NCI-H187 treated with DMSO at 0.1 percent for 48 hours (cell line): ENCODE data around the gene PRPS1L1.

Experiments
- DNase-seq: peaks from one replicate; lab custom pipeline; 2025; lab: John Stamatoyannopoulos, UW

The PRPS1L1 gene

DNA sequence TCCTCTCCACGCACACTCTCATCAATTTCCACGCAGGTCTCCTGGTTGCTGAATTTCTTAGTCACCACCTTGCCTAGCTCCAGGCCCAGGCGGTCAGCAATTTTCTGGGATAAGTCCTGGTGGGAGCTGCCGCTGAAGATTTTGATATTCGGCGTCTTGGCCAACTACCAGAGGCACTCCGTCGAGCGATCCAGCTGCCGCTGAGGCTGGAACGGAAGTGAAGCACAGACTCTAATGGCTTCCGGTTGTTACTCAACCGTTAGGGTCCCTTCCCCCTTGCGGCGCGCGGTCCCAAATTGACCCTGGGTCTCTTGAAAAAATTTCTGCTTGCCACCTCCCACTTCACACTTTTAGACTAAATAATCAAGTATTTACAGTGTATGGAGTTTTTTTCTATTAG lies at the start of gene PRPS1L1:
TSS of gene PRPS1L1 (minus strand) at position 219 of the 400 bp plus-strand sequence.
- DNase-seq, result no peak

GRCh38 chr7:18076461-18076860 lies 48.8 kb upstream of the PRPS1L1 start:
- DNase-seq, result no peak

DNA sequence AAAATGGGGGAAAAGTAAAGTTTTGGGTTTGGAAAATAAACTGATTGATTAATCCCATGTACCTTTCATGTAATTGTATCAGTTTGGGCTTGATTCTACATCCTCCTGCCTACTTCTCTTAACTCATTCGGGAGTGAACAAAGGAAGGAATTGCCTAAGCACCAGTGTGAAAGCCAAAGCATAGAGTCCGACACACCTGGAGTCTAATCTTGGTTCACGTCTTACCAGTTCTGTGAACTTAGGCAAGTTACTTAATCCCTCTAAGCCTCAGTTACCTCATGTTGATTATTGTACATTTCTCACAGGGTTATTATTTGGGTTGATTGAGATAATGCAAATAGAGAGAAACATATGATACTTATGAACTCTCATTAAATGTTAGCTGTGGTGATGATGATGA lies 41.1 kb upstream of the PRPS1L1 start:
- DNase-seq, result no peak

- DNase-seq, result no peak
These were observed 36.7 kb upstream of the PRPS1L1 start for GRCh38 chr7:18064242-18064838.

DNA sequence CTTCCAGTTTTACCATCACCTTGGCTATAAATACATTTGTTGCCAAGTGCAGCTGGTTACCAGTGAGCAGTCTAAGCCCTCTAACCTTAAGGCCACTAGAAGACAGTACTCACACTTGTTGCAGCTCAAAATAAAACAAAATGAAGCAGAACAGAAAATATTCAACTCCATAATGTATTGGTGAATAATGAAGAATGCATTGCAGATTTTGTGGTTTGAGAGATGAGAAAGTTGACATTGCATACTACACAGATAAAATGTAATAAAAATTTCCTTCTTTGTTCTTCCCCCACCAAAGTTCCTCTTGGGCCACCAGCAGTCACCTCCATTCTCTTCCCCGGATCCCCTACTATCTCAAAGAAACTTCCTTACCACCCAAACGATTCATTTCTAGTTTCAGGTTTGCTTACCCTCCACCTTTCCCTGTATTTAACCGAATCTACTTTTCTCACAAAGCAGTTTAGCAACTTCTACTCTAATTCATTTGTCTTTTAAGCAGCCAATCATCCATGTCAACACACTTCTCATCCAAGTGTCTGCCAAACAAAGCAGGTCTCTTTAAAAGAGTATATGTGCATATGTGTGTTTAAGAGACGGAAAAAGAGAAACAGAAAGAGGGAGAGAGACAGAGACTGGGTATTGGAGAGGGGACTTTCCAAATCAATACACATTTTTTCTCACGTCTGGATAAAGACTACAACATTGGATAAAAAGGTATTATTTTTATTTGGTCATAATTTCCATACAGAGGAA lies 35.7 kb upstream of the PRPS1L1 start:
- DNase-seq, result no peak

- DNase-seq, result no peak
These were observed 31.5 kb upstream of the PRPS1L1 start for GRCh38 chr7:18059171-18059570.

DNA sequence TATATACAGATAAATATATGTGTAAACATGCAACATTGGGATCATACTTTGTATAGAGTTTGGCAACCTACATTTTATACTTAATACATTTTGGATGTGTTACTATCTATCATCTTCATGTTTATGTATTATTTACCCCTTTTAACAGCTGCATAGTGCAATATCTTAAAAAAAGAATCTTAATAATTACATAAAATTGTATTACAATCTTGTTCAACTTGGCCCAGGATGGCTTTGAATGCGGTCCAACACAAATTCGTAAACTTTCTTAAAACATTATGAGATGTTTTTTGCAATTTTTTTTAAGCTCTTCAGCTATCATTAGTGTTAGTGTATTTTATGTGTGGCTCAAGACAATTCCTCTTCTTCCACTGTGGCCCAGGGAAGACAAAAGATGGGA lies 26.3 kb upstream of the PRPS1L1 start:
- DNase-seq, result no peak

- DNase-seq, result no peak
These were observed 25.7 kb upstream of the PRPS1L1 start for GRCh38 chr7:18053177-18053928.

DNA sequence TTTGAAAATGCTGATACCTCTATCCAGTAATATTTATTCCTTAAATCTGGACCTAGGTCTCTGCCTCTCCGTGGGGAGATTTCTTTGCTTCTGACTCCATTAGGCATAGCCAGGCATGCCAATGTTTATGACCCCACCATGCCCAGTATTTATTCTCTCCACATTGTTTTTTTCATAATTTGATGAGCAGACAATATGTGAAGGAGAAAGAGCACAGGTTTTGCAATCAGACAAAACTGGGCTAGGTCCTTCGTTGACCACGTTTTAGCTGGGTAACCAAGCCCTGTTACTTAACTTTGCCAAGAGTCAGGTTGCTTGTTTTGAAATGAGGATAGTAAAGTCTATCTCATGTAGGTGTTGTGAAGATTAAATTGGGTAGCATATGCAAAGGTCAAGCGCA lies 21.6 kb upstream of the PRPS1L1 start:
- DNase-seq, result no peak

GRCh38 chr7:18046601-18047000 lies 19.0 kb upstream of the PRPS1L1 start:
- no peak for DNase-seq

- DNase-seq, result no peak
These were observed 17.5 kb upstream of the PRPS1L1 start for GRCh38 chr7:18045171-18045570.

DNA sequence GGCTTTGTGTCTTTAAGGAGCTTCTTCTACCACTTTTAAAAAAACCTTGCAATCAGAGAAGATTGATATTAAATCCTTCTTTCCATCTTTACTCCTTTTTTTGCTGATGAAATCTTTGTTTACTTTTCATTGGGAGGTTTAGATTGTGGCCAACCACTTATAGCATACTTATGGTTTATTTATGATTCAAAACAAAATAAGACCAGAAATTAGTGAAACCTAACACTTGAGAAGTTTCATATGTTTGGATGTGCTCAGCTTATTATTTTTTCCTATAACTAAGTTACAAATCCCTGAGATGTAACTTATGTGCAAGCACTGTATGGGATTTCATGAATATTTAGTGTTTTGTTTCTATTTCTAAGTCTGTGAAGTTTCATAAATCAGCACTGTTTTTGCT lies 13.5 kb upstream of the PRPS1L1 start:
- no peak for DNase-seq

DNA sequence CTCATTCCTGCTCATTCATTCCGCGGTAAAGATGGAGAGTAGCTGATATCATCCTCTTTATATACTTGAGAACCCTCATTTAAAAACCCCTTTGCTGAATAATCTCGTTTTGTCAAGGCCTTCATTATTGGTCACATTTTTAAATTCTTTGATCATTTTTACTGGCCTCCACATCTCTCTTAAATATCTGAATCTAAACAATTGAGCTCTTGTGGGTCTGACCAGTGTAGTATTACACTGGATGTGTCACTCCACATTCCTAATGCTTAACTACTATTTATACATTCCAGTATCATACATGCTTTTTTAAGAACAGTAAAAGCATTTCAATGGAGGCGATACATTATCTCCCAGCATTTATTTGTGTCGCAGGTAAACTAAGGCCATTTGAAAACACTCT lies 12.6 kb upstream of the PRPS1L1 start:
- DNase-seq, result no peak

DNA sequence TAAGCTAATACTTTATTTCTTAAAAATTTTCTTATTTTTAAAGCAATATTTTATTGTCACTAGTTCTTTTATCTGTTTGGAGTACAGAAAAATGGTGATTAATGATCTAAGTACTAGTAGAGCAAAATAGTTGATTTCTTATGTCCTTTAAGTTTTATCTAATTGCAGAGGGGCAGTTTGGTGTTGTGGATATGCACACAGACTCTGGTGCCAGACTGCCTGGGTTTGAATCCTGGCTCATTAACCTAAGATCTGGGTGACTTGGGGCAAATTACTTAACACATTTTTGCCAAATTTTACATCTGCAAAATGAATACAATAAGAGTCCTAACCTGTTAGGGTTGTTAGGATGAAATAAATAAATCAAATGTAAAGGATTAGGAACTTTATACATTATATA lies 10.7 kb upstream of the PRPS1L1 start:
- no peak for DNase-seq

- DNase-seq, result no peak
These were observed 10.0 kb upstream of the PRPS1L1 start for GRCh38 chr7:18037609-18038008.

DNA sequence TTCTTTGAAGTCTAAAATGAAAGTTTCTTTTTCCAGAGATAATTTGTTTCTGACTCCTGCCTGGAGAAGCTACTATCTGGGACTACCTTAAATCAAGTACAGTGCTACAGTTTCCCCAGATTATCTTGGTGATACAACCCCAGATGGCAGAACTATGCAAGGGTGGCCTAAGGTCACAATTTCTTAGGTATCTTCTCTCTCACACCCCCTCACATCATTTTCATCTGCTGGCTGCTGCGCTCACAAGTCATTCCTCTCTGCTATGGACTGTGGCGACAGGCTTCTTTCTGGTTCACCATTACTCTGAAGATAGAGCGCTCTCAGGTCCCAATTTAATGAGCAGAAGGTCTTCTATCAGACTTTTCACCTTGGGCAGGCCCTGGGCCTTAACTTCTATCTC lies 9.1 kb upstream of the PRPS1L1 start:
- DNase-seq, result no peak

- DNase-seq, result no peak
These were observed 3.1 kb upstream of the PRPS1L1 start for GRCh38 chr7:18030758-18031157.

DNA sequence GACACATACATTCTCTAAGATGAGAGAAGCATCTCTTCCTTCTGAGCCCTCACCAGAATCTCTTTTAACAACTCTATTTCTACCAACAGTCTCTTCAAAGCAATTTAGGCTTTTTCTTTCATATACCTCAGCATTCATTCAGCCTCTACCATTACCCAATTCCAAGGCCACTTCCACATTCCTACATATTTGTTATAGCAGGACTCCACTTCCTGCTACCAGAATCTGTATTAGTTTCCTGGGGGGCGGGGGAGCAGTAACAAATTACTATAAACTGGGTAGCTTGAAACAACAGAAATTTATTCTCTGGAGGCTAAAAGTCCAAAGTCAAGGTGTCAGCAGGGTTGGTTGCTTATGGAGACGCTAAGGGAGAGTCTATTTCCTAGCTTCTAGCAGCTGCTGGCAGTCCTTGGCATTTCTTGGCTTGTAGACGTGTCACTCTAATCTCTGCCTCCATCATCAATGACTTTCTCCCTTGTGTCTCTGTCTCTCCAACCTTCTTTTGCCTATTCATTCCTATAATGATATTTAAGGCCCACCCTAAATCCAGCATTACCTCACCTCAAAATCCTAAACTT lies 7.4 kb downstream of the PRPS1L1 start:
- DNase-seq, result no peak

- DNase-seq, result no peak
These were observed 8.1 kb downstream of the PRPS1L1 start for GRCh38 chr7:18019555-18019954.

- no peak for DNase-seq
These were observed 9.1 kb downstream of the PRPS1L1 start for GRCh38 chr7:18018296-18019215.

DNA sequence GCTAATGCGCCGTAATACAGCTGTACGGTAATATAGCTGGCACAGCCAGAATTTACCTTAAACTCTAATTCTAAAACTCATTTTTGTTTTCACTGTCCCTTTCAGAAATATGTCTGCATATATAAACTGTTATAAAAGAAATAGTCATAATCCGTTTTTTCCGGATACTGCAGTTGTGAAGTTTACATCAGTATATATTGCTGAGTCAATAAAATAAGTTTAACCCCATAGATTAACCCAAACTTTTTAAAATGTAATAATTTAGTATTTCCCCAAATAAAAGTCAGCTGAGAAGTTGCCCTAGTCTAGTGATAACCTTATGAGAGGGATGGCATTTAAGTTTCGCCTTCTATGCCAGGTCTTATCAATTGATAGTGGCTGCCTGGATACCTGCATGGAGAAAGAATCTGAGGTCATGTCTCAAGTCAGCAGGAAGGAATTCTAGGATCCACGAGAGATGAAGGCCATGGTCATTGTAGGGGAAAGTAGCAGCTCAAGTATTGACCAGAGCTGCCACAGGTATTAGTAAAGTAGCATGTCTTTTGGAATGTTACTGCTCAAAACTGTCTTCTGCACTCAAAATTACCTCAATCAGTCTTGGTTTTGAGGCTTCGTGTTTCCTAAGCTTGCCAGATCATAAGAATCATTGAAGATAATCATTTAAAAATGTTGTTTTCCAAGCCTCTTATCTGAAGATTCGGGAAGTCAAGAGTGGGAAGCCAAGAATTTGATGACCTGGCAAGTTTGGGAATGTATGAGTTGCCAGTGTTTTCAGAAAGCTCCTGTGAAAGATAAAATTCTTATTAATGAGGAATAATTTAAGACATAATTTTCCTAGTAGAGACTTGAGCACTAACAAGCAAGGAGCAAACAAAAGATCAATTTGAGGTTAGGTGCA lies 10.8 kb downstream of the PRPS1L1 start:
- DNase-seq, result no peak
